HepG2 (cell line): ENCODE data around the gene MFSD12. TPM values are rescaled to one million over a fixed set of nuclear protein-coding genes. Genes with fewer than 3 reads are reported as not detected.

Experiments
- ISX ChIP-seq: sonication (generic); formaldehyde crosslinking; conservative IDR thresholded peaks from 2 replicates; pipeline ENCODE4 v1.5.0; 2020; ENCODE audit warnings: missing genetic modification reagents
- TEAD2 ChIP-seq: sonication (generic); formaldehyde crosslinking; IDR thresholded peaks from 2 replicates; pipeline ENCODE4 v1.9.0; 2021; ENCODE audit warnings: missing genetic modification reagents
- ZNF20 ChIP-seq: sonication (generic); formaldehyde crosslinking; IDR thresholded peaks from 2 replicates; pipeline ENCODE4 v1.4.0; 2020; ENCODE audit warnings: mild to moderate bottlenecking, moderate library complexity, missing genetic modification reagents
- ZNF513 ChIP-seq: sonication (generic); formaldehyde crosslinking; conservative IDR thresholded peaks from 2 replicates; pipeline ENCODE4 v1.5.0; 2020; ENCODE audit warnings: missing genetic modification reagents
- polyA plus RNA-seq, 8 experiments: library from polyadenylated mRNA; depleted of rRNA in 3 of 8; stranded (reverse) in 7 of 8; unstranded in 1 of 8; fragments of >200 nt; fragmentation: Illumina TruSeq in 4 of 8; extraction: Trizol in 4 of 8; gene quantifications; 2 replicates each; pipeline versions ENCODE4 v1.2.1 to v1.2.3, GENCODE V29; 2011 to 2016; ENCODE audit warnings: low read depth in 4 of 8, missing spikeins in 1 of 8, mixed read lengths in 1 of 8; ENCODE audit not compliant: insufficient read depth in 1 of 8
- total RNA-seq, 5 experiments: library from RNA; depleted of rRNA; stranded (reverse); fragments of >200 nt; fragmentation: Illumina TruSeq; extraction: Trizol; gene quantifications; 2 replicates each; pipeline ENCODE4 v1.2.3, GENCODE V29; 2016; ENCODE audit warnings: low read depth in 1 of 5
- TF ChIP-seq, protein P1 (sequence below): sonication (generic); formaldehyde crosslinking; IDR thresholded peaks from 2 replicates; pipeline ENCODE4 v1.4.0; 2020; ENCODE audit warnings: missing genetic modification reagents
- TF ChIP-seq, protein P2 (sequence below): sonication (generic); formaldehyde crosslinking; conservative IDR thresholded peaks from 2 replicates; pipeline ENCODE4 v1.4.0; 2020; ENCODE audit warnings: missing genetic modification reagents

The MFSD12 gene
- total and polyA plus RNA-seq, 2 of the 13 experiments (the other 11 are each of a cell fraction or from before 2014, with no cell fraction given): 27.2 to 29.1 TPM

DNA sequence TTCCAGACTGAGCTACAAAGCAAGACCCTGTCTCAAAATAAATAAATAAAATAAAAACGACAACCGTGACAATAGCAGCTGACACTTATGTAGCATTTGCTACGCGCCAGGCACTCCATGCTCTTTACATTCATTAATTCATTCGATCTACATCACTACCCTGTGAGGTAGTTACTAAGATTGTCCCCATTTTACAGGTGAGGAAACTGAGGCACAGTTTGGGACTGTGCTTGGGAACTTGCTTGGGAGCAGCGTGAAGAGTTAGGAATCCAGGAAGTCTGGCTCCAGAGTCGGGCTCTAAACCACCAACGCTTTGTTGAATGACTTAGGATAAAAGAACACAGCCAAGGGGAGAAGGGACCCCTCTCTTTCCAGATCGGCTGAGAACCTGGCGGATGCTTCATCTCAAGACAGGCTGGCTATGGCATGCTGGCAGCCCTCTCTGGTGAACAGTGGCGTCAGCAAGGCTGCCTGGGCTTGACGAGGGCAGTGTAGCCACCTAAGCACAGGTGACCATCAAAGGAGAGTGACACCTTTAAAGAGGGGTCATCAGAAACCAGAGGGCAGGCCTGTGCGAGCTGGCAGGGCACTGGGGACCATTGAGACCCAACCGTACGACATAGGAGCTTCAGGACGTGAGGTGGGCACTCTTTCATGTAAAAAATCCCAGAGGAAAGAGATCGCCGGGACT is 57.5 kb downstream of the MFSD12 start (continued):
- TF ChIP-seq, protein P1, sequence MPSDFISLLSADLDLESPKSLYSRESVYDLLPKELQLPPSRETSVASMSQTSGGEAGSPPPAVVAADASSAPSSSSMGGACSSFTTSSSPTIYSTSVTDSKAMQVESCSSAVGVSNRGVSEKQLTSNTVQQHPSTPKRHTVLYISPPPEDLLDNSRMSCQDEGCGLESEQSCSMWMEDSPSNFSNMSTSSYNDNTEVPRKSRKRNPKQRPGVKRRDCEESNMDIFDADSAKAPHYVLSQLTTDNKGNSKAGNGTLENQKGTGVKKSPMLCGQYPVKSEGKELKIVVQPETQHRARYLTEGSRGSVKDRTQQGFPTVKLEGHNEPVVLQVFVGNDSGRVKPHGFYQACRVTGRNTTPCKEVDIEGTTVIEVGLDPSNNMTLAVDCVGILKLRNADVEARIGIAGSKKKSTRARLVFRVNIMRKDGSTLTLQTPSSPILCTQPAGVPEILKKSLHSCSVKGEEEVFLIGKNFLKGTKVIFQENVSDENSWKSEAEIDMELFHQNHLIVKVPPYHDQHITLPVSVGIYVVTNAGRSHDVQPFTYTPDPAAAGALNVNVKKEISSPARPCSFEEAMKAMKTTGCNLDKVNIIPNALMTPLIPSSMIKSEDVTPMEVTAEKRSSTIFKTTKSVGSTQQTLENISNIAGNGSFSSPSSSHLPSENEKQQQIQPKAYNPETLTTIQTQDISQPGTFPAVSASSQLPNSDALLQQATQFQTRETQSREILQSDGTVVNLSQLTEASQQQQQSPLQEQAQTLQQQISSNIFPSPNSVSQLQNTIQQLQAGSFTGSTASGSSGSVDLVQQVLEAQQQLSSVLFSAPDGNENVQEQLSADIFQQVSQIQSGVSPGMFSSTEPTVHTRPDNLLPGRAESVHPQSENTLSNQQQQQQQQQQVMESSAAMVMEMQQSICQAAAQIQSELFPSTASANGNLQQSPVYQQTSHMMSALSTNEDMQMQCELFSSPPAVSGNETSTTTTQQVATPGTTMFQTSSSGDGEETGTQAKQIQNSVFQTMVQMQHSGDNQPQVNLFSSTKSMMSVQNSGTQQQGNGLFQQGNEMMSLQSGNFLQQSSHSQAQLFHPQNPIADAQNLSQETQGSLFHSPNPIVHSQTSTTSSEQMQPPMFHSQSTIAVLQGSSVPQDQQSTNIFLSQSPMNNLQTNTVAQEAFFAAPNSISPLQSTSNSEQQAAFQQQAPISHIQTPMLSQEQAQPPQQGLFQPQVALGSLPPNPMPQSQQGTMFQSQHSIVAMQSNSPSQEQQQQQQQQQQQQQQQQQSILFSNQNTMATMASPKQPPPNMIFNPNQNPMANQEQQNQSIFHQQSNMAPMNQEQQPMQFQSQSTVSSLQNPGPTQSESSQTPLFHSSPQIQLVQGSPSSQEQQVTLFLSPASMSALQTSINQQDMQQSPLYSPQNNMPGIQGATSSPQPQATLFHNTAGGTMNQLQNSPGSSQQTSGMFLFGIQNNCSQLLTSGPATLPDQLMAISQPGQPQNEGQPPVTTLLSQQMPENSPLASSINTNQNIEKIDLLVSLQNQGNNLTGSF: 0 out of 2 replicates have a peak, but pooled peaks have one; percentile 29
- TF ChIP-seq, protein P2, sequence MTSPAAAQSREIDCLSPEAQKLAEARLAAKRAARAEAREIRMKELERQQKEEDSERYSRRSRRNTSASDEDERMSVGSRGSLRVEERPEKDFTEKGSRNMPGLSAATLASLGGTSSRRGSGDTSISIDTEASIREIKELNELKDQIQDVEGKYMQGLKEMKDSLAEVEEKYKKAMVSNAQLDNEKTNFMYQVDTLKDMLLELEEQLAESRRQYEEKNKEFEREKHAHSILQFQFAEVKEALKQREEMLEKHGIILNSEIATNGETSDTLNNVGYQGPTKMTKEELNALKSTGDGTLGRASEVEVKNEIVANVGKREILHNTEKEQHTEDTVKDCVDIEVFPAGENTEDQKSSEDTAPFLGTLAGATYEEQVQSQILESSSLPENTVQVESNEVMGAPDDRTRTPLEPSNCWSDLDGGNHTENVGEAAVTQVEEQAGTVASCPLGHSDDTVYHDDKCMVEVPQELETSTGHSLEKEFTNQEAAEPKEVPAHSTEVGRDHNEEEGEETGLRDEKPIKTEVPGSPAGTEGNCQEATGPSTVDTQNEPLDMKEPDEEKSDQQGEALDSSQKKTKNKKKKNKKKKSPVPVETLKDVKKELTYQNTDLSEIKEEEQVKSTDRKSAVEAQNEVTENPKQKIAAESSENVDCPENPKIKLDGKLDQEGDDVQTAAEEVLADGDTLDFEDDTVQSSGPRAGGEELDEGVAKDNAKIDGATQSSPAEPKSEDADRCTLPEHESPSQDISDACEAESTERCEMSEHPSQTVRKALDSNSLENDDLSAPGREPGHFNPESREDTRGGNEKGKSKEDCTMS (CRISPR knock-in tag): no peak
- TF ChIP-seq TEAD2 (CRISPR knock-in tag): 0 out of 2 replicates have a peak, but pooled peaks have one; percentile 24
- no peak for TF ChIP-seq ZNF513 (CRISPR knock-in tag)
- TF ChIP-seq ZNF20 (CRISPR knock-in tag): peak; percentile 46; the same call in 1 of the 2 replicates
- TF ChIP-seq ISX (CRISPR knock-in tag): 0 out of 2 replicates have a peak, but pooled peaks have one; percentile 57
